GM12878 (cell line): Measurements from ENCODE around the gene XKRX. TPM values are rescaled to one million over a fixed set of nuclear protein-coding genes. Genes with fewer than 3 reads are reported as not detected.

ENCODE experiments used
- ATAC-seq: fragments of 200-7000 bp; cut with Tn5 transposase; 3 replicates; pipeline ENCODE4 v1.9.1; 2020; ENCODE audit warnings: mild to moderate bottlenecking, moderate library complexity
- BruUV-seq: library from RNA; stranded (reverse); fragments of 400-500 nt; replicated peaks from 2 replicates; lab custom pipeline; 2021; lab: Mats Ljungman, UMichigan
- CTCF ChIA-PET: fragments of 300-600 bp; sonication (Branson Sonifier 250); formaldehyde crosslinking; extraction: SDS; loops from one replicate; lab custom pipeline; 2021; ENCODE audit warnings: inconsistent platforms; lab: Yijun Ruan, JAX
- POLR2A ChIA-PET: fragments of 350-600 bp; formaldehyde crosslinking; extraction: SDS; loops from one replicate; lab custom pipeline; 2021; ENCODE audit warnings: inconsistent platforms; lab: Charles Lee
- RAD21 ChIA-PET: fragments of 300-600 bp; sonication (Branson Sonifier 250); formaldehyde crosslinking; loops from one replicate; lab custom pipeline; 2023; ENCODE audit warnings: antibody characterized with exemption; ENCODE audit not compliant: unreplicated experiment; lab: Charles Lee
- SMC1A ChIA-PET: fragments of 300-600 bp; sonication (Branson Sonifier 250); formaldehyde crosslinking; loops from one replicate; lab custom pipeline; 2023; ENCODE audit not compliant: unreplicated experiment, uncharacterized antibody; lab: Charles Lee
- DNase-seq: peaks from one replicate; pipeline ENCODE4 v3.0.0-alpha.2; 2011; ENCODE audit warnings: low read depth, low spot score
- FAIRE-seq: peaks from 3 replicates; lab custom pipeline; 2011; peaks lifted over from hg19 to GRCh38; lab: Jason Lieb, UNC
- H2AFZ ChIP-seq: 2 replicates; pipeline ENCODE4 v1.6.0; 2011; ENCODE audit warnings: low read depth, low read length, control low read depth; ENCODE audit not compliant: control insufficient read depth
- H3K27ac ChIP-seq: 2 replicates; pipeline ENCODE4 v1.5.1; 2011; ENCODE audit warnings: control low read depth; ENCODE audit not compliant: control insufficient read depth, insufficient read depth
- H3K27me3 ChIP-seq, 2 experiments: replicated peaks in 1 of 2; 2 replicates each; pipeline versions ENCODE4 v1.6.0 to v1.6.1; 2011; ENCODE audit warnings: low read length in 1 of 2; ENCODE audit not compliant: control insufficient read depth in 2 of 2, insufficient read depth in 2 of 2
- H3K36me3 ChIP-seq, 2 experiments: 2 replicates each; pipeline ENCODE4 v1.5.1; 2011; ENCODE audit warnings: low read length in 1 of 2; ENCODE audit not compliant: control insufficient read depth in 2 of 2, insufficient read depth in 2 of 2
- H3K4me1 ChIP-seq: 2 replicates; pipeline ENCODE4 v1.6.1; 2011; ENCODE audit warnings: mild to moderate bottlenecking, low read length, moderate library complexity, mixed read lengths; ENCODE audit not compliant: control insufficient read depth, insufficient read depth
- H3K4me2 ChIP-seq: 2 replicates; pipeline ENCODE4 v1.6.0; 2011; ENCODE audit warnings: control low read depth; ENCODE audit not compliant: control insufficient read depth, insufficient read depth
- H3K4me3 ChIP-seq: fragments of 200-600 bp; sonication (generic); 2 replicates; pipeline ENCODE4 v1.5.1; 2016
- H3K79me2 ChIP-seq: 2 replicates; pipeline ENCODE4 v1.6.0; 2011; ENCODE audit warnings: low read length; ENCODE audit not compliant: control insufficient read depth, insufficient read depth
- H3K9ac ChIP-seq: 2 replicates; pipeline ENCODE4 v1.8.0; 2011; ENCODE audit warnings: low read length, control low read depth, mixed read lengths; ENCODE audit not compliant: control insufficient read depth, insufficient read depth
- H3K9me3 ChIP-seq: replicated peaks from 3 replicates; pipeline ENCODE4 v1.5.1; 2011; ENCODE audit warnings: mild to moderate bottlenecking, low read length; ENCODE audit not compliant: control insufficient read depth, insufficient read depth
- H4K20me1 ChIP-seq: 2 replicates; pipeline ENCODE4 v1.6.0; 2011; ENCODE audit not compliant: control insufficient read depth, insufficient read depth
- BCL11A ChIP-seq: IDR thresholded peaks from 2 replicates; pipeline ENCODE4 v1.6.1; 2011; ENCODE audit warnings: low read depth, low read length
- BRCA1 ChIP-seq: IDR thresholded peaks from 2 replicates; pipeline ENCODE4 v1.6.1; 2011; ENCODE audit warnings: low read depth, low read length, improper control_type of control experiment
- CBX3 ChIP-seq: fragments of 200-600 bp; sonication (generic); IDR thresholded peaks from 2 replicates; pipeline ENCODE4 v1.6.1; 2016; ENCODE audit warnings: low read depth, borderline replicate concordance
- CEBPB ChIP-seq, 2 experiments: fragments of 150-350 bp in 1 of 2; IDR thresholded peaks; 2 replicates each; pipeline ENCODE4 v1.6.1; 2012 to 2014; ENCODE audit warnings: low read depth in 2 of 2, low read length in 2 of 2, borderline replicate concordance in 1 of 2, inconsistent platforms in 1 of 2
- PAX5 ChIP-seq: IDR thresholded peaks from 2 replicates; pipeline ENCODE4 v1.6.1; 2011; ENCODE audit warnings: low read depth, low read length, borderline replicate concordance
- POLR2A ChIP-seq: IDR thresholded peaks from 2 replicates; pipeline ENCODE4 v1.6.1; 2011; ENCODE audit warnings: low read depth, mild to moderate bottlenecking, low read length
- POU2F2 ChIP-seq: IDR thresholded peaks from 3 replicates; pipeline ENCODE4 v1.6.1; 2011; ENCODE audit warnings: low read depth, mild to moderate bottlenecking, low read length, borderline replicate concordance
- SP1 ChIP-seq: IDR thresholded peaks from one replicate; pipeline ENCODE4 v1.6.1; 2011; ENCODE audit warnings: low read depth, low read length
- SUPT20H ChIP-seq: IDR thresholded peaks from 2 replicates; pipeline ENCODE4 v1.6.1; 2011; ENCODE audit warnings: low read depth, mild to moderate bottlenecking, low read length, moderate library complexity, borderline replicate concordance; ENCODE audit not compliant: control insufficient read depth
- TARDBP ChIP-seq: IDR thresholded peaks from 2 replicates; pipeline ENCODE4 v1.6.1; 2016; ENCODE audit warnings: borderline replicate concordance
- ZNF217 ChIP-seq: fragments of 450-650 bp; IDR thresholded peaks from 2 replicates; pipeline ENCODE4 v1.6.1; 2017; ENCODE audit warnings: antibody characterized with exemption, mild to moderate bottlenecking
- ZNF274 ChIP-seq: IDR thresholded peaks from one replicate; pipeline ENCODE4 v1.8.0; 2011; ENCODE audit not compliant: insufficient read length, insufficient read depth
- ZZZ3 ChIP-seq: IDR thresholded peaks from 2 replicates; pipeline ENCODE4 v1.6.1; 2011; ENCODE audit warnings: low read depth; ENCODE audit not compliant: control insufficient read depth, insufficient read length
- WGBS: methylation state at CpG from one replicate; pipeline ENCODE4 v1.1.6; 2016; ENCODE audit warnings: low lambda C conversion rate; ENCODE audit not compliant: insufficient replicate concordance, insufficient coverage; ENCODE audit errors: missing lambda C conversion rate; 5-methylcytosine and 5-hydroxymethylcytosine counted together
- in situ Hi-C: fragments of 300-500 bp; cut with MboI; formaldehyde crosslinking; loops from 9 replicates; pipeline ENCODE4 v1.14.3; 2018; ENCODE audit warnings: mixed read lengths
- intact Hi-C: fragments of 100-400 bp; cut with micrococcal nuclease; formaldehyde crosslinking; loops from one replicate; pipeline ENCODE4 v1.14.2; 2022; ENCODE audit not compliant: unreplicated experiment
- polyA plus RNA-seq, 11 experiments: library from polyadenylated mRNA; depleted of rRNA in 4 of 11; unstranded in 6 of 11; stranded (reverse) in 5 of 11; fragments of >200 nt; fragmentation: Nextera tagmentation in 4 of 11; fragmentation: Illumina TruSeq in 1 of 11; extraction: Ambion mirVana in 4 of 11; extraction: Trizol in 1 of 11; gene quantifications; 1 replicate in 1 of 11; 2 replicates in 10 of 11; pipeline versions ENCODE4 v1.2.1 to v1.2.3, GENCODE V29; 2011 to 2016; ENCODE audit warnings: inconsistent platforms in 2 of 11, missing spikeins in 2 of 11, low read depth in 1 of 11
- total RNA-seq, 4 experiments: library from RNA; depleted of rRNA in 3 of 4; stranded (reverse); fragments of >200 nt in 3 of 4; fragmentation: Illumina TruSeq in 1 of 4; extraction: Trizol in 1 of 4; gene quantifications; 2 replicates each; pipeline versions ENCODE4 v1.2.1 to v1.2.3, GENCODE V29; 2013 to 2021
- TF ChIP-seq, protein P1 (sequence below): fragments of 450-650 bp; IDR thresholded peaks from 2 replicates; pipeline ENCODE4 v1.6.1; 2017; ENCODE audit warnings: antibody characterized with exemption, mild to moderate bottlenecking, moderate library complexity
- TF ChIP-seq, protein P2 (sequence below): fragments of 450-650 bp; IDR thresholded peaks from 2 replicates; pipeline ENCODE4 v1.6.1; 2016; ENCODE audit warnings: mild to moderate bottlenecking

XKRX gene
- total and polyA plus RNA-seq, 10 of the 15 experiments (the other 5 are each of a cell fraction or from before 2014, with no cell fraction given) = 0.07 to 0.30 (median 0.22) TPM; not detected in 4

GRCh38 chrX:100976211-100976610 is 47.5 kb upstream of the XKRX start:
- H3K4me2 ChIP-seq = no peak overlapping the region
- H3K4me3 ChIP-seq = no peak overlapping the region
- CTCF ChIA-PET = no interaction called here
- ATAC-seq = no peak
- no peaks in the 10 kb centered on the region for H3K4me1 ChIP-seq
- intact Hi-C loops = no loop called here
- no peaks in the 10 kb centered on the region for H3K9me3 ChIP-seq
- in situ Hi-C loops = no loop called here
- TF ChIP-seq, protein P1, sequence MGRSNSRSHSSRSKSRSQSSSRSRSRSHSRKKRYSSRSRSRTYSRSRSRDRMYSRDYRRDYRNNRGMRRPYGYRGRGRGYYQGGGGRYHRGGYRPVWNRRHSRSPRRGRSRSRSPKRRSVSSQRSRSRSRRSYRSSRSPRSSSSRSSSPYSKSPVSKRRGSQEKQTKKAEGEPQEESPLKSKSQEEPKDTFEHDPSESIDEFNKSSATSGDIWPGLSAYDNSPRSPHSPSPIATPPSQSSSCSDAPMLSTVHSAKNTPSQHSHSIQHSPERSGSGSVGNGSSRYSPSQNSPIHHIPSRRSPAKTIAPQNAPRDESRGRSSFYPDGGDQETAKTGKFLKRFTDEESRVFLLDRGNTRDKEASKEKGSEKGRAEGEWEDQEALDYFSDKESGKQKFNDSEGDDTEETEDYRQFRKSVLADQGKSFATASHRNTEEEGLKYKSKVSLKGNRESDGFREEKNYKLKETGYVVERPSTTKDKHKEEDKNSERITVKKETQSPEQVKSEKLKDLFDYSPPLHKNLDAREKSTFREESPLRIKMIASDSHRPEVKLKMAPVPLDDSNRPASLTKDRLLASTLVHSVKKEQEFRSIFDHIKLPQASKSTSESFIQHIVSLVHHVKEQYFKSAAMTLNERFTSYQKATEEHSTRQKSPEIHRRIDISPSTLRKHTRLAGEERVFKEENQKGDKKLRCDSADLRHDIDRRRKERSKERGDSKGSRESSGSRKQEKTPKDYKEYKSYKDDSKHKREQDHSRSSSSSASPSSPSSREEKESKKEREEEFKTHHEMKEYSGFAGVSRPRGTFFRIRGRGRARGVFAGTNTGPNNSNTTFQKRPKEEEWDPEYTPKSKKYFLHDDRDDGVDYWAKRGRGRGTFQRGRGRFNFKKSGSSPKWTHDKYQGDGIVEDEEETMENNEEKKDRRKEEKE = no peak
- TF ChIP-seq PAX5 (no peak), POU2F2 (no peak), BCL11A (no peak), CBX3 (no peak), TARDBP (no peak), ZNF217 (no peak), ZZZ3 (no peak), SUPT20H (no peak), SP1 (no peak), CEBPB (IDR thresholded peaks at IDR 0.05; ENCODE audit: borderline replicate concordance in 1 of 2, low read depth in 2 of 2, low read length in 2 of 2) (no peak), ZNF274 (no peak), BRCA1 (no peak), POLR2A (no peak)
- TF ChIP-seq, protein P2, sequence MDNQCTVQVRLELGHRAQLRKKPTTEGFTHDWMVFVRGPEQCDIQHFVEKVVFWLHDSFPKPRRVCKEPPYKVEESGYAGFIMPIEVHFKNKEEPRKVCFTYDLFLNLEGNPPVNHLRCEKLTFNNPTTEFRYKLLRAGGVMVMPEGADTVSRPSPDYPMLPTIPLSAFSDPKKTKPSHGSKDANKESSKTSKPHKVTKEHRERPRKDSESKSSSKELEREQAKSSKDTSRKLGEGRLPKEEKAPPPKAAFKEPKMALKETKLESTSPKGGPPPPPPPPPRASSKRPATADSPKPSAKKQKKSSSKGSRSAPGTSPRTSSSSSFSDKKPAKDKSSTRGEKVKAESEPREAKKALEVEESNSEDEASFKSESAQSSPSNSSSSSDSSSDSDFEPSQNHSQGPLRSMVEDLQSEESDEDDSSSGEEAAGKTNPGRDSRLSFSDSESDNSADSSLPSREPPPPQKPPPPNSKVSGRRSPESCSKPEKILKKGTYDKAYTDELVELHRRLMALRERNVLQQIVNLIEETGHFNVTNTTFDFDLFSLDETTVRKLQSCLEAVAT = no peak
- TF ChIP-seq, all 136 proteins: peak for 0
- ChIA-PET RAD21 (no interaction called here), POLR2A (no interaction called here), SMC1A (no interaction called here)
- Histone ChIP-seq H3K27me3 (no peaks in the 10 kb centered on the region), H2AFZ (no peak overlapping the region), H4K20me1 (no peaks in the 10 kb centered on the region), H3K79me2 (no peaks in the 10 kb centered on the region), H3K9ac (no peak overlapping the region), H3K27ac (no peak overlapping the region), H3K36me3 (no peaks in the 10 kb centered on the region)
- no TSS peak for BruUV-seq
- WGBS = 74% methylated on average over 1 of the region's 1 CpG
- FAIRE-seq (no peak), DNase-seq (no peak)
